Progenitor cell of endocrine pancreas (in vitro differentiated cells): ENCODE data around the gene PPP6R1. TPM values are rescaled to one million over a fixed set of nuclear protein-coding genes. Genes with fewer than 3 reads are reported as not detected.

Experiments used
- DNase-seq: peaks from one replicate; pipeline ENCODE4 v3.0.0; 2021; ENCODE audit warnings: low spot score; ENCODE audit not compliant: unreplicated experiment
- H3K27ac Mint-ChIP-seq: 2 replicates; pipeline ENCODE4 v1.8.0; 2021; ENCODE audit warnings: mild to moderate bottlenecking, moderate library complexity, mixed read lengths
- H3K27me3 Mint-ChIP-seq: 2 replicates; pipeline ENCODE4 v1.8.0; 2021; ENCODE audit warnings: mixed read lengths
- H3K36me3 Mint-ChIP-seq: 2 replicates; pipeline ENCODE4 v1.8.0; 2022; ENCODE audit warnings: mixed read lengths; ENCODE audit not compliant: insufficient read depth
- H3K4me1 Mint-ChIP-seq: 2 replicates; pipeline ENCODE4 v1.8.0; 2021; ENCODE audit warnings: low read depth, mixed read lengths
- H3K4me3 Mint-ChIP-seq: 2 replicates; pipeline ENCODE4 v1.8.0; 2021; ENCODE audit warnings: low read depth, mild to moderate bottlenecking, moderate library complexity, mixed read lengths
- H3K9me3 Mint-ChIP-seq: 2 replicates; pipeline ENCODE4 v1.8.0; 2021; ENCODE audit warnings: low read depth, mixed read lengths
- total RNA-seq: library from RNA; stranded (reverse); gene quantifications from 2 replicates; pipeline ENCODE4 v1.2.1, GENCODE V29; 2021
- TF ChIP-seq, protein P1 (sequence below): fragments of 200-600 bp; sonication (generic); IDR thresholded peaks from one replicate; pipeline ENCODE4 v1.5.0; 2021; ENCODE audit warnings: antibody characterized with exemption, mild to moderate bottlenecking; ENCODE audit not compliant: unreplicated experiment

PPP6R1 gene
- total RNA-seq, 1 donor from 2014 or later = 72.3 TPM

- Mint-ChIP-seq H3K9me3 (no peaks in the 10 kb centered on the region), H3K4me1 (no peaks in the 10 kb centered on the region), H3K4me3 (peak overlapping the region; percentile 31), H3K36me3 (peaks cover 17% of the 10 kb centered on the region), H3K27ac (no peak overlapping the region), H3K27me3 (no peaks in the 10 kb centered on the region)
- TF ChIP-seq, protein P1, sequence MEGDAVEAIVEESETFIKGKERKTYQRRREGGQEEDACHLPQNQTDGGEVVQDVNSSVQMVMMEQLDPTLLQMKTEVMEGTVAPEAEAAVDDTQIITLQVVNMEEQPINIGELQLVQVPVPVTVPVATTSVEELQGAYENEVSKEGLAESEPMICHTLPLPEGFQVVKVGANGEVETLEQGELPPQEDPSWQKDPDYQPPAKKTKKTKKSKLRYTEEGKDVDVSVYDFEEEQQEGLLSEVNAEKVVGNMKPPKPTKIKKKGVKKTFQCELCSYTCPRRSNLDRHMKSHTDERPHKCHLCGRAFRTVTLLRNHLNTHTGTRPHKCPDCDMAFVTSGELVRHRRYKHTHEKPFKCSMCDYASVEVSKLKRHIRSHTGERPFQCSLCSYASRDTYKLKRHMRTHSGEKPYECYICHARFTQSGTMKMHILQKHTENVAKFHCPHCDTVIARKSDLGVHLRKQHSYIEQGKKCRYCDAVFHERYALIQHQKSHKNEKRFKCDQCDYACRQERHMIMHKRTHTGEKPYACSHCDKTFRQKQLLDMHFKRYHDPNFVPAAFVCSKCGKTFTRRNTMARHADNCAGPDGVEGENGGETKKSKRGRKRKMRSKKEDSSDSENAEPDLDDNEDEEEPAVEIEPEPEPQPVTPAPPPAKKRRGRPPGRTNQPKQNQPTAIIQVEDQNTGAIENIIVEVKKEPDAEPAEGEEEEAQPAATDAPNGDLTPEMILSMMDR = peak; percentile 96
- DNase-seq = peak; percentile 86
Observed at GRCh38 chr19:55301459-55302317, 42.9 kb upstream of the PPP6R1 start.

GRCh38 chr19:55300886-55301458 lies 42.2 kb upstream of the PPP6R1 start:
- H3K9me3 Mint-ChIP-seq = no peaks in the 10 kb centered on the region
- H3K27me3 Mint-ChIP-seq = no peaks in the 10 kb centered on the region
- no peak overlapping the region for H3K4me3 Mint-ChIP-seq
- DNase-seq = no peak
- peaks cover 19% of the 10 kb centered on the region for H3K36me3 Mint-ChIP-seq
- H3K4me1 Mint-ChIP-seq = no peaks in the 10 kb centered on the region
- H3K27ac Mint-ChIP-seq = no peak overlapping the region
- TF ChIP-seq, protein P1 = no peak

DNA sequence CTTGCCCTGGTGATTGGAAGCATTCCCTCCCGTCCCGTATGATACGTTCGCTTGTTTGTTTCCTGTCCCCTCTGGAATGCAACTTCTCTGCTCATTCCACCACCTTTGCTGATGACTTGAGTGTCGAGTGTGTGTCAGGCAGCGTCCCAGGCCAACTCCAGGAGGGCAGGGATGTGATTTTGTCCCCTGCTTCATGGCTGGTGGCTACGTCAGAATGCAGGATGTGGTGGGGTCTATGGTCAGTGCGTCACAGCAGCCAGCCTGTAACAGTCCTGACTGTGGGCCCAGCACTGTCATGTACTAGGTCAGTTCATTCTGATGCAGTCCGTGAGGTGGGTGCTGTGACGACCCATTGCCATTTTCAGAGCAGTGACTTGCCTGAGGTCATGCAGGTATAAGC lies 41.2 kb upstream of the PPP6R1 start:
- Mint-ChIP-seq H3K4me3 (no peak overlapping the region), H3K27me3 (no peaks in the 10 kb centered on the region), H3K4me1 (no peaks in the 10 kb centered on the region), H3K36me3 (peaks cover 18% of the 10 kb centered on the region), H3K9me3 (no peaks in the 10 kb centered on the region), H3K27ac (no peak overlapping the region)
- TF ChIP-seq, protein P1 = no peak
- no peak for DNase-seq

GRCh38 chr19:55297267-55297666 lies 38.5 kb upstream of the PPP6R1 start:
- no peaks in the 10 kb centered on the region for H3K4me1 Mint-ChIP-seq
- H3K4me3 Mint-ChIP-seq = no peak overlapping the region
- TF ChIP-seq, protein P1 = no peak
- no peak for DNase-seq
- H3K36me3 Mint-ChIP-seq = peaks cover 20% of the 10 kb centered on the region
- H3K27me3 Mint-ChIP-seq = no peaks in the 10 kb centered on the region
- no peaks in the 10 kb centered on the region for H3K9me3 Mint-ChIP-seq
- no peak overlapping the region for H3K27ac Mint-ChIP-seq

DNA sequence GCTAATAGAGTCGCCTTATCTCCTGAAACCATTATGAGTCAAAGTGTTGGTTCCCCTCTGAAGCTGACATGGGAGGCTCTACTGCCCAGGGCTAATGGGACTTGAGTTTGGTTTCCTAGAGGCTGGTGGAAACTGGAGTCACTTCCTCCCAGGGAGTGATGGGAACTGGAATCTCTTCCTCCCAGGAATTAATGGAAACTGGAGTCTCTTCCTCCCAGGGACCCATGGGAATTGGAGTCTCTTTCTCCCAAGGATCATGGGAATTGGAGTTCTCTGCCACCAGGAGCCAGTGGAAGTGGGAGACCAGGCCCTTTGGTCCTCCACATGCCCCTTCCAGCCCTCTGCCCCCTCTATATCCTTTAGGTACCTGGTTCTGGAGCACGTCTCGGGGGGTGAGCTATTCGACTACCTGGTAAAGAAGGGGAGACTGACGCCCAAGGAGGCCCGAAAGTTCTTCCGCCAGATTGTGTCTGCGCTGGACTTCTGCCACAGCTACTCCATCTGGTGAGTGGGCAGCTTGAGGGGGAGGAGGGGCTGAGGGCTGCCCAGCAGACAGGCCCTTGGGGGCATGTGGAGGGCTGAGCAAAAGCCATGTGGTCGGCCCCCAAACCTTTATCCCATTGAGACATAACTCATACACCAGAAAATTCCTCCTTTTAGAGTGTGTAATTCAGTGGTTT lies 30.4 kb upstream of the PPP6R1 start:
- H3K27ac Mint-ChIP-seq = no peak overlapping the region
- no peak for DNase-seq
- H3K27me3 Mint-ChIP-seq = no peaks in the 10 kb centered on the region
- TF ChIP-seq, protein P1 = no peak
- H3K4me1 Mint-ChIP-seq = peaks cover 12% of the 10 kb centered on the region
- H3K4me3 Mint-ChIP-seq = no peak overlapping the region
- H3K9me3 Mint-ChIP-seq = no peaks in the 10 kb centered on the region
- H3K36me3 Mint-ChIP-seq = peaks cover 11% of the 10 kb centered on the region
